ENCODE results near the gene COL9A2. TPM values are rescaled to one million over a fixed set of nuclear protein-coding genes. Genes with fewer than 3 reads are reported as not detected.

The COL9A2 gene
- total RNA-seq, 2 donors from 2014 or later: 2.3 to 59.1 TPM

DNA sequence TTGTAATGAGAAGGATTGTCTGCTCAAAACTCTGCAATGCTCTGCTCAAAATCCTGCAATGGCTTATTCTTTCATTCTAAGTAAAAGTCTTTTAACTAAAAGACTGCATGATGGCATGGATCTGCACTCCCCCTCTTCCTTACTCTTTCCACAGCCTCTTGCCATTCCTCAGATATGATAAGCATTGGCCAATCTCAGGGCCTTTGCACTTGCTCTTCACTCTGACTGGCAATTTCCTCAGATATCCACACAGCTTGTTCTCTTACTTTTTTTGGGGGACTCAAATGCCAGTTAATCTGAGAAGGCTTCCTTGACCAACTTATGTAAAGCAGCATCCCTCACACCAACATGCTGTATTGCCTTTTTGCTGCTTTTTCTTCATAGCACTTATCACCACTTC lies 61.9 kb downstream of the COL9A2 start:
- intact Hi-C loops (cut with DNase I): no loop called here
- Histone ChIP-seq H3K4me1 (peaks cover 19% of the 10 kb centered on the region), H3K27ac (no peak overlapping the region), H3K4me3 (no peak overlapping the region), H3K27me3 (no peaks in the 10 kb centered on the region), H3K36me3 (replicated peaks in 1 of 2; ENCODE audit: insufficient read depth in 1 of 2, low read depth in 2 of 2) (no peaks in the 10 kb centered on the region), H3K9me3 (no peaks in the 10 kb centered on the region)
- DNase-seq: no peak
- TF ChIP-seq POLR2A (IDR thresholded peaks at IDR 0.05): no peak
- TF ChIP-seq, protein P1, sequence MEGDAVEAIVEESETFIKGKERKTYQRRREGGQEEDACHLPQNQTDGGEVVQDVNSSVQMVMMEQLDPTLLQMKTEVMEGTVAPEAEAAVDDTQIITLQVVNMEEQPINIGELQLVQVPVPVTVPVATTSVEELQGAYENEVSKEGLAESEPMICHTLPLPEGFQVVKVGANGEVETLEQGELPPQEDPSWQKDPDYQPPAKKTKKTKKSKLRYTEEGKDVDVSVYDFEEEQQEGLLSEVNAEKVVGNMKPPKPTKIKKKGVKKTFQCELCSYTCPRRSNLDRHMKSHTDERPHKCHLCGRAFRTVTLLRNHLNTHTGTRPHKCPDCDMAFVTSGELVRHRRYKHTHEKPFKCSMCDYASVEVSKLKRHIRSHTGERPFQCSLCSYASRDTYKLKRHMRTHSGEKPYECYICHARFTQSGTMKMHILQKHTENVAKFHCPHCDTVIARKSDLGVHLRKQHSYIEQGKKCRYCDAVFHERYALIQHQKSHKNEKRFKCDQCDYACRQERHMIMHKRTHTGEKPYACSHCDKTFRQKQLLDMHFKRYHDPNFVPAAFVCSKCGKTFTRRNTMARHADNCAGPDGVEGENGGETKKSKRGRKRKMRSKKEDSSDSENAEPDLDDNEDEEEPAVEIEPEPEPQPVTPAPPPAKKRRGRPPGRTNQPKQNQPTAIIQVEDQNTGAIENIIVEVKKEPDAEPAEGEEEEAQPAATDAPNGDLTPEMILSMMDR (IDR thresholded peaks at IDR 0.05): no peak
- ATAC-seq: no peak

DNA sequence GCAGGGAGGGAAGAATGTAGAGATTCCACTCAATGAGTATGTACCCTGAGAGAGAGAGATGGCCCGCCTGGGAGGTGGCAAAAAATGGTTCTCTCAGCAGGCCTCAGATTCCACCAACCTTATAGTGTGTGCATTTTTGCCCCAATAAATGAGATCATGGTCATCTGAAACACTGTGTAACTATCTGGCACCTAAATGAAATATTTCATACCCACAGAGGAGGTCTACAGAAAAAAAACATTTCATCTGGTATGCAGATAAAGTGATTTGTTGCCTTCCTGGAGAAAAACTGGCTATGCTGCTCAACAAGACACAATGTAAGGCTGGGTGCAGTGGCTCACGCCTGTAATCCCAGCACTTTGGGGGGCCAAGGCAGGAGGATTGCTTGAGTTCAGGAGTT lies 64.5 kb downstream of the COL9A2 start:
- Histone ChIP-seq H3K9me3 (no peaks in the 10 kb centered on the region), H3K4me3 (no peak overlapping the region), H3K36me3 (replicated peaks in 1 of 2; ENCODE audit: insufficient read depth in 1 of 2, low read depth in 2 of 2) (no peaks in the 10 kb centered on the region), H3K4me1 (peaks cover 9% of the 10 kb centered on the region), H3K27me3 (no peaks in the 10 kb centered on the region), H3K27ac (no peak overlapping the region)
- intact Hi-C loops (cut with DNase I): no loop called here
- DNase-seq (no peak), ATAC-seq (no peak)
- TF ChIP-seq, protein P1 (IDR thresholded peaks at IDR 0.05): no peak
- no peak for TF ChIP-seq POLR2A (IDR thresholded peaks at IDR 0.05)
- WGBS, 2 donors: 70 to 86% methylated on average over 2 of the region's 2 CpGs

DNA sequence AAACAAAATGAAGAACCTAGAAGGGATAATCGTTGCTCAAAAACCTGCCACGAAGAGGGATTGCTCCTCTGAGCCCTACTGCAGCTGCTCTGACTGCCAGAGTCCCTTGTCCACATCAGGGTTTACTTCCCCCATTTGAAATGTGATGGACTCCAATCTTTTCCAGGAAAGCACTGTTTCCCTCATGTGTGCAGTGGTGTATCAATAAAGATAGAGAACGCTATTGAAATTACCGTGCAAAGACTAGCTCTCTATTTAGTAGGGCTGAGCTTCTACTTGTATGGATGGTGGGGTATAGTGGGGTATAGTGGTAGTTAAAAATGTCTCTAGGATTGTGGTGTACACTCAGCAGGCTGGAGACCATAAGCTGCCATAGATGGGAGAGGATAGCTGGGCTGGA lies 65.6 kb downstream of the COL9A2 start:
- Histone ChIP-seq H3K27ac (no peak overlapping the region), H3K9me3 (no peaks in the 10 kb centered on the region), H3K4me3 (no peak overlapping the region), H3K36me3 (replicated peaks in 1 of 2; ENCODE audit: insufficient read depth in 1 of 2, low read depth in 2 of 2) (no peaks in the 10 kb centered on the region), H3K4me1 (peaks cover 4% of the 10 kb centered on the region), H3K27me3 (no peaks in the 10 kb centered on the region)
- DNase-seq: no peak
- ATAC-seq: no peak
- TF ChIP-seq, protein P1 (IDR thresholded peaks at IDR 0.05): no peak
- TF ChIP-seq POLR2A (IDR thresholded peaks at IDR 0.05): no peak
- intact Hi-C loops (cut with DNase I): no loop called here
- 63 to 71% methylated on average over 4 of the region's 4 CpGs for WGBS, 2 donors

Other genes starting within 250 kb of the COL9A2 start
- gene PPT1, start 220.0 kb downstream of the COL9A2 start, total RNA-seq: 10 to 100 TPM; 26.4 to 28.5 TPM
- 1 to 10 TPM; 7.5 to 9.2 TPM for gene RLF, start 155.9 kb downstream of the COL9A2 start, total RNA-seq
- not detected for gene TMCO2, start 69.3 kb downstream of the COL9A2 start, total RNA-seq
- 10 to 100 TPM; 20.8 to 25.7 TPM for gene ZMPSTE24, start 59.0 kb downstream of the COL9A2 start, total RNA-seq
- 10 to 100 TPM; 21.4 to 24.6 TPM for gene SMAP2, start 56.4 kb upstream of the COL9A2 start, total RNA-seq
- 1 to 10 TPM in 1 of 2 donors, under 1 TPM in 1; 0.66 to 1.8 TPM for gene ZFP69B, start 133.2 kb upstream of the COL9A2 start, total RNA-seq
- gene ZFP69, start 160.0 kb upstream of the COL9A2 start, total RNA-seq: 1 to 10 TPM in 1 of 2 donors, under 1 TPM in 1; 0.66 to 1.3 TPM
- 10 to 100 TPM in 1 of 2 donors, 1 to 10 TPM in 1; 5.2 to 12.9 TPM for gene EXO5, start 191.5 kb upstream of the COL9A2 start, total RNA-seq
- 10 to 100 TPM in 1 of 2 donors, 1 to 10 TPM in 1; 3.1 to 17.1 TPM for gene ZNF684, start 214.4 kb upstream of the COL9A2 start, total RNA-seq

Data from body of pancreas (tissue), 4 donors.